Activated effector memory CD4-positive, alpha-beta T cell treated with Interleukin-2 at 50 U/mL for 16 hours (primary cell): ENCODE data around the gene FGGY.
"Not testable (repeated sequence)": the region's sequence is repeated elsewhere in the genome, so short reads cannot be mapped to it uniquely, and the experiment has no call there.

ENCODE experiments used
- DNase-seq: peaks from one replicate; pipeline ENCODE4 v3.0.0-alpha.2; 2020

Gene FGGY

DNA sequence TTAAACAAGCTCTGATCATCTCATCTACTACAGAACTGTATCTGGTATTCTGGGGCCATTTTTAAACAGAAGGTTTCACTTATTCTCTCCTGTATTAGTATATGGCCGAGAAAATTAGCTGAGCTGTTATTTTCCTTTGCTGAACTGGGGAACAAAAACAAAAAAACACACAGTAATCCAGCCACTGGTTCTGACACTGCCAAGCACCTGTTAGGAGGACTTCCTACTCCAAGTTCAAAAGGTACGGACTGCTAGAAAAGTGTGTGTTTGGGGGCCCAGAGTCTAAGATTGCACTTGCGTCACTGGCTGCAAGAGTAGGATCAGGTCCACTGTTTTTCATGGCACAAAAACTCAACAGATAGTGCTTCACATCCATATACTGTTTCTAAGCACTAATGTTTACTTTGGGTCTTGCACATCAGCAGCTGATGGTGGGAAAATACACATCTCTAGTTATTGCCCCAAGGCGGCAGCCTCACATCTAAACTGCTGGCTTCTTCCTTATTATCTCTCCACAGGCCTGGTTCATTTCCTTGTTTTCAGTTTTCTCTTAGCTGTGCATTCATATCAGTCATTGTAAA lies 226.1 kb downstream of the FGGY start:
- no peak for DNase-seq

DNA sequence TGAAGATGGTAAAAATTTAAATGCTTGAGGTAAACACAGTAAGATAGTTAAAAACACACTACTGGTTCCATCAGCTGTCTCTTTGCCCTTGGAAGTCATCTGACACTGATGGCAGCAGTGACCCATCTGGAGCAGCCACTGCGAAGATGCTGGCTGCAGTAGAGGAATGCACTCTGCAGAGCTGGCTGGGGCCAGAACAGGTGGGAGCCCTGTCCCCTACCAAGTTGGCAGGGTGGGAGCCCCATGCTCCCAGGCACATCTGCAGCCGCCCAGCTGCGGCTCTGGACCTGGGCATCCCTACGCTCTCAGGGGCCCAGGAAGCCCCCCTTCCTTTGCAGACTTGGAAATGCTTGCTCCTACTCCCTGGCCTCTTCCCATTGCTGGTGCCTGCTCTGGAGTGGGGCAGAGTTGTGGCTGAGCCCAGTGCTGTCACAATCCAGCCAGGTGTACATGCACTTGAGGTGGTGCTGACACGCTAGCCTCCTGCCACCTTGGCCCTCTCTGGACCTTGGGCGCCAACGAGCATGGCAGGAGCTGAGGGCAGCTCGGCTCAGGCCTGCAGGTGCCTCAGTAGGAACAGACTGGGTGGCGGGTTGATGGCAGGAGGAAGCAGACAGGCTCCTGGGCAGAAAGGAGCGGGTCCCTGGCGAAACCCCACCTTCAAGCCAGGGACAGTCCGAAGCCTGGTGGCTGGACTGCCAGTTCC lies 227.0 kb downstream of the FGGY start:
- DNase-seq, result no peak

DNA sequence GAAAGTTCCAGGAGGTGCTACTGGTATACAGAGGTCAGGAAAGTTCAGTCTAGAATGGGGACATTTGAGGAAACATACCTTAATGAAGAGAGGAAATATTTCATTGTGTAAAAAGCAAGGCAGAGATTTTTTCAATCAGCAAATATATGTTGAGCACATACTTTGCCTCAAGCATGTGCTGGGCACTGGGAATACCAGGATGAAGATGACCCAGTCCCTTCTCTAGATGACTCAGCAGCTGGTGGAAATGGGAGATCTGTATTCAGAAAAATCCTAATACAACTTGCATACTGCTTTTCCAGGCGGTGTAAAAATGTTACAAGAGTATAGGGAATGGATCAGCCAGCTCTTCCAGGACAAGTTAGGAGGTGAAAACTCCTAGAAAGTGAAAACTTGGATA lies 229.3 kb downstream of the FGGY start:
- no peak for DNase-seq

DNA sequence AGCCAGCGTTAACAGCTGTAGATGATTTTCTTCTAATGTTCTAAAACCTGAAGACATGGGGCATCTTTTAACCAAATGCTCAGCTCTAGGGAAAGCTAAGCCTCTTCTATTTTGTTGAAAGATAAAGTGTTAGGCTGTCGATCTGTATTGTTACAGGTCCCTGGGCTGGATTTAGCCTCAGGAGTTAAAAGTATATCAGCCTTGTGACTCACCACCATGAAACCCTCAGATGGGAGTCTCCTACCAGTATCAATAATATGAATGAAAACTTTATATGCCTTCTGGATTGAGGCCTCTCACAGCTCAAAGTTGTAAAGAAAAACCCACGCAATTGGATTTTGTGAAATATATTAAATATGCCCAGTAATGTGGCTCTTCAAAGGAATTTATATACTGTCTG lies 231.6 kb downstream of the FGGY start:
- no peak for DNase-seq

DNA sequence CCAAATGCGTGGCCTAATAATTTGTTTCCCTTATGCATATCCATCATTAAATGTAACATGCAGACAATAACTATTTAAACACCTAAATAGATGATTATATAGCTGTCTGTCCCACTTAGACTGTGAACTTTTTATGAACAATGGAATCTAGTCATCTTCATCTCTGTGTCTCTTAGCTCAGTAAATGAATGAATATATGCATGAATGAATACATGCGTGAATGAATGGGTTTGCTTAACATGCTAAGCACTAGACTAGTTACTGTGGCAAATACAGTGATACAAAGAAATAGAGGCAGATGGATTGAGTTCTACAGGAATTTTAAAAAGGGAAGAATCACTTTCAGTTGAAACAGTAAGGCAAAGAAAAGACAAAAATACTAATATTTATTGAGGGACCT lies 232.0 kb downstream of the FGGY start:
- DNase-seq, result no peak

DNA sequence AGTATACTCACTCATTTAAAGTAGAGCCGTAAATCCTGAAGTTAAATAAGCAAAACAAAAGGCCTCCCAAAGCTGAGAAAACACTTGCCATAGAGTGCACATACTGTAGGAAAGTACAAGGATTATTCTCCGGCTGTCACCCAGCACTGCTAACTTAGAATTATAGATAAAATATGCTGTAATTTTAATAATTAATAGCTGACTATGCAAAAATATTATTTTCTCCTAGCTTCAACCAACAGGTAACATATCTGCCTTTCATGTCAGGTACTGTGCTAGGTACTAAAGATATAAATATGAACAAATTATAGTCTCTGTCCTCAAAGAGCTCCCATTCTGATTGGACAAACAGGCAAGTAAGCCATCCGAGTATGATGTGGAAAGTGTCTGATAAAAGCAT lies 233.2 kb downstream of the FGGY start:
- DNase-seq, result no peak

DNA sequence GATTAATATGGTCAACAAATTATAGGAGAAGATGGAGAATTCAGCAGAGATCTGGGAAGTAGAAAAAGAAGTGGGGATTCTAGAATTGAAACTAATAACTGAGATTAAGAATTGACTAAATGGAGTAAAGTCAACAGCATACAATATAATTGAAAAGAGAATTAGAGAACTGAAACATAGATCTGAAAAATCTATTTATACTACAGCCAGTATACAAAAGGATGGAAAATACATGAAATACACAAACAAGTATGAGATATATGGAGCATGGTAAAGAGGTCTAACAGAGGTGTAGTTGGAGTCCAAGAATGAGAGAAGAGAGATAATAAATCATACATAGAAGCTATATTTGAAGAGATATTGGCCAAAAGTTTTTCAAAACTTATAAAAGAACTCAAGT lies 235.2 kb downstream of the FGGY start:
- no peak for DNase-seq

DNA sequence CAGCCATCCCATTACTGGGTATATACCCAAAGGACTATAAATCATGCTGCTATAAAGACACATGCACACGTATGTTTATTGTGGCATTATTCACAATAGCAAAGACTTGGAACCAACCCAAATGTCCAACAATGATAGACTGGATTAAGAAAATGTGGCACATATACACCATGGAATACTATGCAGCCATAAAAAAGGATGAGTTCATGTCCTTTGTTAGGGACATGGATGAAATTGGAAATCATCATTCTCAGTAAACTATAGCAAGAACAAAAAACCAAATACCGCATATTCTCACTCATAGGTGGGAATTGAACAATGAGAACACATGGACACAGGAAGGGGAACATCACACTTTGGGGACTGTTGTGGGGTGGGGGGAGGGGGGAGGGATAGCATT lies 241.6 kb downstream of the FGGY start:
- DNase-seq, result not testable (repeated sequence)

DNA sequence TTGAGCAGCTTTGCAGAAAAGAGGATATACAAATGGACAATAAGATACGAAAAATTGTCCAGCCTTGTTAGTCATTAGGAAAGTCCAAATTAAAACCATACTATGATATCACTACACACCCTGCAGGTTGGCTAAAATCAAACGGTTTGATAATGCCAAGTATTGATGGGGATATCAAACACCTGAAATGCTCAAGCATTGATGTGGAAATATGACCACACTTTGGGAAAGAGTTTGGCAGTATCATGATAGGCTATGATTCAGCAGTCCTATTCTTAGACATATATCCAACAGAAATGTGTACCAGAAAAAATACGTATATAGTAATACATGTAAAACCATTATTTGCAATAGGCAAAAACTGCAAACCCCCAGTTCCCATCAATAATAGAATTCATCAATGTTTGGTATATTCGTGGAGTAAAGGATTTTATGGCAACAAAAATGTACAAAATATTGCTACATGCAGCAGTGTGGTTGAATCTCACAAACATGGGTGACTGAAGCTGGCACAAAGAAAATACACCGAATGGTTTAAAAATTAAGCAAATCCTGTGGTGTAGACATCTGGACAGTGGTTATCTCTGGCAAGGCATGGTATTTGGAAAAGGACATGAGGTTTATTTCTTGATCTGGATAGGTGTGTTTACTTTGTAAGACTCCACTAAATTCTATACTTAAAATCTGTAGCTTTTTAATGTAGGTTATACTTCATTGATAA lies 243.2 kb downstream of the FGGY start:
- DNase-seq, result no peak

DNA sequence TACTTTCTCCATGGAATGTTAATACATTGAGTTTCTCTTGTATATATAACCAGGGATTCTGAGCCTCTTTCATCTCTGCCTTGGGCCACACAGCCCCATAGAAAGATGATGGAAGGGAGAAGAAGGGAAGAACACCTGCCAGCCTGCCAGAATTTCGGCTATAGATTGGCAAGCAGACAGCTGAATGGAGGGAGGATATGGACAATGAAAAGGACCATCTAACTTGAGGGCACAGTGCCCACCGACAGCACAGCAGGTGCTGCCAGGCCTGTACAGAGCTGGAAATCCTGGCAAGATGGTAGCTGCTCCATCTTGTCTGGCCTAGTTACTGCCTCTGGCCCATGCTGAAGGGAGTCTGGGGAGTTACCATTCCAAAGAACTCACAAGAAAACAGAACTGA lies 244.3 kb downstream of the FGGY start:
- no peak for DNase-seq

DNA sequence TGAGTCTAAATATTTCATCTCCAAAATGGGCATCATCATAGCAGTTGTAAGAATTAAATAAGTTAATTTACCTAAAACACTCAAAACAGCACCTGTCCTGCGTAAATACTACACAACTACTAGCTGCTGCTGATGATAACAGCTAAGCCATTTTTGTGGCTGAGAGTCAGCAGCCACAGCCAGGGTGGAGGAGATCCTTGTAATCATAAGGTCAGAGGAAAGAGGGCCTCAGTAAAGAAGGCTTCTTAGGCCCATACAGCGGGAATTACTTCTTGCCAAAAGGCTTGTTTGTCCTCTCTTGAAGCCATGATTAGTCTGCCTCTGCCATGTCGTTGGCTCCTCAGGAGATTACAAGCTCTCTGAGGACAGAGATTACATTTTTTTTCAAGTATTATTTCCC lies 245.0 kb downstream of the FGGY start:
- no peak for DNase-seq

DNA sequence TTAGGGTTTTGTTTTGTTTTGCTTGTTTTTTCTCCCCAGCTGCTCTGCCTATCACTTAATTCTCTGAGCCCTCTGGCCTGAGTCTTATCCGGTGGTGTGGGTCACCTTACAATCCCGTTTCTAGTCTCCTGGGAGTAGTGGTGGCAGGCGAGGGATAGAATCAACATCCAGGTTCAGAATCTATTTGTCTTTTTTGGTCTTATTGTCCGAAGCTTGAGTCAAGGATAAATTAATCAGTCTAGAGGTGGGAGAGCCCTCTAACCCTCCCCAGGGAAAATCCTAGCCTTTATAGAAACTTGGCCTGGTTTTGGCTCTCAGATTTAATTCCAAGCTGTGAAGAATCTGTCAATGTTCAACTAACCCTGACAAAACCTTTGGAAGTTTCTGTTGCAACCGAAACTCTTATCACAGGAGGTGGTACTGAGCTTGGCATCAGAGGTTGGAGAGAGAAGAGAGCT lies 246.3 kb downstream of the FGGY start:
- no peak for DNase-seq

DNA sequence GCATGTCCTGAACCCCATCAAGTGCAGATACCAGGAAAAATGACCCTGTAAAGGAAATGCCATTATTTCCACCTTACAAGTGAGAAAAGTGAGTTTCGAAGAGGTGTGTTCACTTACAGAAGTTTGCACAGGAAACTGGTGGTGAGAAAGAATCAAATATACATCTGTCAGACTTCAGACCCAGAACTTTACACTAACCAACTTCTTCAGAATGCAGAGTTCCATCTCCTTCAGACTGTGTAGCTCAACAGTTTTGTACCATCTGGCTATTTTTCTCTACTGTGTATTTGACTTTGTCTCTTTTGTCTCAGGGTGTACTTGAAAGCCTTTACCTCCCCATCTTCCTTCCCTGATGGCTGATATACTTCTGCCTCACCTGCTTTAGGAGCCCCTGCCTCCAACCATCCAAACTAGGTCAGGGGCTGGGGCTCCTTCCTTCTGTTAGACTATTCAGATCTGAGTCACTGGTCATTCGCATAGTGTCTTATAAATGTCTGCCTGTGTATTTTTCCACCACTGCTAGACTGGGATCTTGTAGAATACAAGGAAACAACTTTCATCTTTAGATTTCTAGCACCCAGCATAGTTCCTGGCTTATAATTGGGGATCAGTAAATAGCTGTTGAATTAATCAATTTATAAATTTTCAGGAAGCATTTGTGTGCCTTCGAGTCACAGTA lies 247.9 kb downstream of the FGGY start:
- DNase-seq, result no peak

DNA sequence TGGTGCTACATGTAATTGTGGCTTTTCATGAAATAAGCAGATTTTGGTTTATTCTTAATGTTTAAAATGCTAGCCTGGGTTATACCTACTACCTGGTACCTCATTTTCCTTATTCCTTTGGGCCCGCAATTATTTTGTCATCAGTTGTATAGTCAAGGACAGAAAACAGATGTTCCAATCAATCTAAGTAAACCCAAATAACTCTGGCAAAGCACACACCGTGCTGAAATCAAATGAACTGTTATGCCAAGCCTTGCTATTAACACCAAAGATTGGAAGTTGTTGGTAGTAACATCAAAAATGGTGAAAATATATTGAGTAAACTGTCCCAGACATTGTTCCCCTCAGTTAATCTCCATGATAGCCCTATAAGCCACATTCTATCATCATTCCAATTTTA lies 248.9 kb downstream of the FGGY start:
- DNase-seq, result no peak

DNA sequence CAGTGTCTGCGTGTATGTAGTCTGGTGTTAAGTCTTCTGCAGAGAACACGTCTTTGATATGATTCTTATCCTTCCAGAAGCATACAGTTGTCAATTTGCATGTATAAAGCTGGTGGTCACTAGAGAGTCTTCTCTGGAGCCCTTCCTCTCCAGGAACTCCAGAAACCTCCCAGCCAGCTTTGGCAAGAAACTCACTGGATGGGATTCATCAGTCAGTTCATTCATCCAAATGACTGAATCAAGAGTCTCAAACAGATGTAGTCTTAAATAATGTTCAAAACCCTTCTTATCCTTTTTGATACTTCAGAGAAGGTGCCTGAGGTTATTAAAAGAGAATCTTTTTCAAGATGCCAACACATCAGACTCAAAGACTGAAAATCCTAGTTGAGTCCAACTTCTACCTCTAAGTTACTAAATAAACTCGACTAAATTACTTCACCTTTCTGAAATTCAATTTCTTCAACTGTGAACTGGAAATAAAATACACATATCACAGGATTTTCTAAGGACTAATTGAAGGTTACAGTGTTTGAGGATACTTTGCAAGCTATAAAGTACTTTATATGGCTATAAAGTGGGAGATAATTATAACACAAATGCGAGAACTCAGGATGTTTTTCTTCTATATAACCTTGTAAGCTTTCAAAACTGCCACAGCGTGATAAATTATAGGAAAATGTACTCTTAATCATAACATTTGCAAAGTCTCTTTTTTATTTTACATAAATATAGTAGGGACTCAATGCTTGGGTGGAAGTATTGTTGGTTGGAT lies 252.4 kb downstream of the FGGY start:
- no peak for DNase-seq

DNA sequence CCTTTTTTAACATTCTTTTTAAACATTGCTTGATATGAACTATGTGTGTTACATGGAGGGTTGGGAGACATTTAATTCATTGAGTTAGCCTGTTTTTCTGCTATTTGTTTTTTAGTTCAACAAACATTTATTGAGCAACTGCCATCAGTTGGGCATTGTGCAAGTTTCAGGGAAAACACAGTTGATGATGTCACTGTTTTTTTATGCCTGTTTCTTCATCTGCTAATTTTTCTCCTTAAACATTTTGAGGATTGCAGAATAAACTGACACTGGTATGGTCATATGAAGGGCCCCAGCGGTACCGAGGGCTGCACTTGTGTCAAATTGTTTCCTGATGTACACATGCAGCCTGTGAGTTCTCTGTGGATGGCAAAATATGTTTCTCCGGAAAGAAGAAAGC lies 253.0 kb downstream of the FGGY start:
- DNase-seq, result no peak

DNA sequence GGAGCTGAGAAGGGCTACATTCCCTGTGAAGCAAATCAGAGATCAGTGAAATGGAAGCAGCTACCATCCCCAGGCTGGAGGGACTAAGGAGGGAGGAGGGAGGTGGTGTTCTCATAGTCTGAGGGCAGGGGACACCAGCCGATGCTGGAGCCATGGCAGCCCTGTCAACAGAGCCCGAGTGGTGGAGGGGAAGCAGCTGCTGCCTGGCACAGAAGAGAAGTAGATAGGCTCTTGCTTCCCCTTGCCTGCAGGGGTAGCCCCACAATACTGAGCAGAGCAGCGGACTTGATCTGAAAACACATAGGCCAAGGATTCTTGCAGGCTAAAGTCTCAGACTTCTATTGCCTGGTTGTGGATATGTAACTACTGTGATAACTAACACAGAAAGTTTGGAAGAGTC lies 255.1 kb downstream of the FGGY start:
- DNase-seq, result no peak

DNA sequence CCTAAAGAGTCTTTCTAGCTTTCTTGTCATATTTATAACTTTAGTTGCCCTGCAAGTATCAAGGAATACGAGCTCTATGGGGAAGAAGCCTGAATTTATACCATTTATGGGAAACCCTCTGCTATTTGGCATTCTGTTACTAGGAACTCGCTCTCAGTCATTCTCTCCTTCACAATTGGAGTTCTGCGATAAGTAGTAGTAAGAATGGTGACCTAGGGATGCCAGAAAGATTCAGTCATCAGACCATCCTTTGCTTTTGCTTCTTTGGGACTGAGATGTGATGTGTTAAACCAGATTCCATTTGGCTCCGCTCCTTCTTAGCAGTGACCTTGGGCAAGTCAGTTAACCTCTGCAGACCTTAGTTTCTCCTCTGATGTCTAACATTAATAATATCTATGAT lies 256.5 kb downstream of the FGGY start:
- no peak for DNase-seq

DNA sequence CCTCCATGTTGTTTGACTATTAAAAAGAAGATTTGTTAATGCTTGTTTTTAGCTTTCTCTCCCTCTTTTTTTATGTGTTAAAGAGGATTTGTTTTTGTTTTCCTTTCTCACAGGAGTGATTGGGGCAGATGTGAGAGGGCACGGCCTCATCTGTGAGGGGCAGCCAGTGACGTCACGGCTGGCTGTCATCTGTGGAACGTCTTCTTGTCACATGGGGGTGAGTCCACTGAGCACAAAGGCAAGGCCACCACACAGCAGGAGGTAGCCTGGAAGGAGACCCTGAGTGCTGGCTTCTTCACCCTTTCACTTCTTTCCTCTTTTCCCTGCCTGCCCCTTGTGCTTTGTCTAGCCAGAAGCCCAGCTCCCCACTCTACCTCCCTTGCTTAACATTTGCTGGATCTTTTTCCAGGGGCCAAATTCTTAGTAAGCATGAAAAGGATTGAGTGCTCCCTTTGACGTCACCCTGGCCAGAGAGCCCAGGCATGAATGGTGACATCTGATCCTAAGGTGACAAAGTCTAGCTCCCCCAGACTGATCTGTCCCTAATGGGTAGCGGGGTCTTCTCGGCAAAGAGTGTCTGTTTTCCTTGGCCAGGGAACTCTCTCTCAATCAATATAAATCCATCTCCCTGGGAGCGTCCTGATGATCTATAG lies 257.2 kb downstream of the FGGY start:
- no peak for DNase-seq

DNA sequence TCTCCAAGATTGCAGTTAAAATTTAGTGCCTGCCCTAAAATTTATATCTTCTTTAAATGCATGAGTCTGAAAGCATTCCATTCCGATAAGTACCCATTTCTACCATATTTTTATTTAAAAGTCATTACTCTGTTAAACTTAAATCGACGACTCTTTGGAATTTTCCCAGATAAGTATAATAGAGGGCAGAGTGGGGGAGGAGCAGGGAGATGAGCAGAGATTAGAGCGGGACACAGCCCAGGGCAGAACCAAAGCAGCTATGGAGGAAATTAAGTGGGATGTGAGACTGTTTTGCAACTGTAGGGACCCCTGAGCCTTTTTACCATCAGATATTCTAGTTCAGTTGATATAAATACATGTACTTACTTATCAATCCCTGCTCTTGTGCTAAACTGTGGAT lies 257.9 kb downstream of the FGGY start:
- no peak for DNase-seq

DNA sequence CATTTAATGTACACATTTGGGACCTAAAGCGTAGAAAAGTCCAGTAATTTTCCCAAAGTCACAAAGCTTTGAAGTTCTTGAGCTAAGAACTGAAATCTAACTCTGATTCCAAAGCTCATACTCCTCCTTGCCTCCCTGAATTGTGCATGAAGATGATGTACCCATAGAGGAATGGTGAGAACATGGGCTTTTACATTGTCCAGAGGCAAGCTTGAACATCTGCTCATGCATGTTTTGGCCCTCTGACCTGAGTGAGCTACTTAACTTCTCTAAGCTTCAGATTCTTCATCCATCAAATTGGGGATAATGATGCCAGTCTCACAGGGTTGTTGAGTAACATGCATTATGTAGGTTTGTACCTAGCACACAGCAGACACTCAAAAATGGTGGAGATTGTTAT lies 259.5 kb downstream of the FGGY start:
- no peak for DNase-seq

DNA sequence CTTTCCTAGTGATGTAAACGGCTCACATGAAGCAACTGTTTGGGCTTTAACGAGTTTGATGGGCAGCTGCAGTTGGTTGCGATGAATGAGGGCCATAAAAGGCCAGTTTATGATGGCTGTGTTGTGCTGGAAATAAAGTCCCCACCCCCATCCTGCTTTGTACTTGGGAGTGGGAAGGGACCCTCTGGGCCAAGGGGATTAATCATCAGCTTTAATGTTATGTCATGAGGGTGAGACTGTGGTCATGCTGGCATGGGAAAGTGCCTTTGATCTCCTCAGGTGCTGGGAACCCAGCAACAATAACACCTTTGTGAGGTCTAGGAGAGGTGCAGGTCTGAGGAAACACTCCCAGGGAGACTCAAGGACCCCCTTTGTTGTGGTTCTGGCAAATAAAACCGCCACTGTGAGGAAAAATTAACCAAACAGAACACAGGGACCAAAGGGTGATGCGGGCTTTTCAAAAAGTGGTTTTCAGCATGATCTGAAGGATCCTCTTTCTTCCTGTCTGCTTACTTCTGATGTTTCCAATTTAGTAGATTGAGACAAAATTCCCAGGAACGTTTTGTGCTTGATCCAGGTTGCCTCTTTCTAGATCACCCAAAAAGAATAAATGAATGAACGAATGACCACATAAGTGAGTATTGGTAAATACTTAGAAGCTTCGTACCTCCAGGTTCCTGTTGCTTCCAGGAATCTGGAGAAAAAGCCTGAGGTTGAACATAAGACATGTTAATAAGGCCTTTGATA lies 260.1 kb downstream of the FGGY start:
- no peak for DNase-seq
